Measurements from ENCODE around the gene SLC23A2.

DNA sequence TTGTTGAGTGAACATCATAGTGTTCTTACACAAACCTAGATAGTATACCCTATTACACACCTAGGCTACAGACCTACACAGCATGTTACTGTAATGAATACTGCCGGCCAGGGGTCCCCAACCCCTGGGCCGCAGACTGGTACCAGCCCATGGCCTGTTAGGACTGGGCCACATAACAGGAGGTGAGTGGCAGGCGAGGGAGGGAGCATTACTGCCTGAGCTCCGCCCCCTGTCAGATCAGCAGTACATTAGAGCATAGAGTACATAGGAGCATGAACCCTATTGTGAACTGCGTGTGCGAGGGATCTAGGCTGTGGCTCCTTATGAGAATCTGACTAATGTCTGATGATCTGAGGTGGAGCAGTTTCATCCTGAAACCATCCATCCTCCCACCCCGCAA is 153.3 kb downstream of the SLC23A2 start:
- TF ChIP-seq POLR2A (IDR thresholded peaks at IDR 0.05) (no peak), POLR2AphosphoS5 (IDR thresholded peaks at IDR 0.05) (no peak)

All from prostate gland (tissue), 1 donor.